ENCODE measurements around the gene CLEC4F.
"Not testable (repeated sequence)": the region's sequence is repeated elsewhere in the genome, so short reads cannot be mapped to it uniquely, and the experiment has no call there.

Gene CLEC4F

DNA sequence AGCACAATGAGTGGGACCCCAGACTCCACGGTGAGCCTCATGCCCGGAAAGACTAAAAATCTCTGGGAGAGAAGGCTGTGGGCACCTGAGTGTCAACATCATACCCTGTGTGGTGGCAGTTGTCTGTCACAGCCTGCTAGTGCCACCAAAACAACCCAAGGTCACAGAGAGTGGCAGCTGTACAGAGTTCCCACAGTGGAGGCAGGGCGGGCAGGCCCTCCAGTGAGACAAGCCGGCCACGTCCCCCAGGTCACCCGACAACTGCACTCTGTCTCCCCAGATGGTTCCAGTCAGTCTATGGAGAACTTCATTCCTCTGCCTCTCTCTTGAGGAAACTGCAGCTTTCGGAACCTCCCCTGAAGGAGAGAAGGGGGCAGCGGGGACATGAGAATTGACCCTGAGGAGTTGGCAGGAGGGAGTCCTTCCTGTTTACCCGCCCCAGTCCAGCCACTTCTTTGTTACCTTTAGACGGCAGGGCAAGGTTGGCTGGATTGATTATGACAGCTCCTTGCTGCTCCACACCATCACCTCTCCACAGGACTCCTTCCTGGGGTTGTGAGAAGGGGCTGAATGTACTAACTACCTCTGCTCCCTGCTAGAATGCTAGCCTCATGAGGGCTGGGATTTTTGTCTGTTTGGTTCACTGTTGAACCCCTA lies 18.7 kb downstream of the CLEC4F start:
- no peaks in the 10 kb centered on the region for H3K27me3 ChIP-seq (replicated peaks)
- in situ Hi-C loops (cut with HindIII; ENCODE audit: low pct_ligation_motif_present, low sequenced_read_pairs): no loop called here
- TF ChIP-seq, protein P1, sequence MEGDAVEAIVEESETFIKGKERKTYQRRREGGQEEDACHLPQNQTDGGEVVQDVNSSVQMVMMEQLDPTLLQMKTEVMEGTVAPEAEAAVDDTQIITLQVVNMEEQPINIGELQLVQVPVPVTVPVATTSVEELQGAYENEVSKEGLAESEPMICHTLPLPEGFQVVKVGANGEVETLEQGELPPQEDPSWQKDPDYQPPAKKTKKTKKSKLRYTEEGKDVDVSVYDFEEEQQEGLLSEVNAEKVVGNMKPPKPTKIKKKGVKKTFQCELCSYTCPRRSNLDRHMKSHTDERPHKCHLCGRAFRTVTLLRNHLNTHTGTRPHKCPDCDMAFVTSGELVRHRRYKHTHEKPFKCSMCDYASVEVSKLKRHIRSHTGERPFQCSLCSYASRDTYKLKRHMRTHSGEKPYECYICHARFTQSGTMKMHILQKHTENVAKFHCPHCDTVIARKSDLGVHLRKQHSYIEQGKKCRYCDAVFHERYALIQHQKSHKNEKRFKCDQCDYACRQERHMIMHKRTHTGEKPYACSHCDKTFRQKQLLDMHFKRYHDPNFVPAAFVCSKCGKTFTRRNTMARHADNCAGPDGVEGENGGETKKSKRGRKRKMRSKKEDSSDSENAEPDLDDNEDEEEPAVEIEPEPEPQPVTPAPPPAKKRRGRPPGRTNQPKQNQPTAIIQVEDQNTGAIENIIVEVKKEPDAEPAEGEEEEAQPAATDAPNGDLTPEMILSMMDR (IDR thresholded peaks at IDR 0.05; ENCODE audit: low read depth, low read length, missing control alignments): no peak

DNA sequence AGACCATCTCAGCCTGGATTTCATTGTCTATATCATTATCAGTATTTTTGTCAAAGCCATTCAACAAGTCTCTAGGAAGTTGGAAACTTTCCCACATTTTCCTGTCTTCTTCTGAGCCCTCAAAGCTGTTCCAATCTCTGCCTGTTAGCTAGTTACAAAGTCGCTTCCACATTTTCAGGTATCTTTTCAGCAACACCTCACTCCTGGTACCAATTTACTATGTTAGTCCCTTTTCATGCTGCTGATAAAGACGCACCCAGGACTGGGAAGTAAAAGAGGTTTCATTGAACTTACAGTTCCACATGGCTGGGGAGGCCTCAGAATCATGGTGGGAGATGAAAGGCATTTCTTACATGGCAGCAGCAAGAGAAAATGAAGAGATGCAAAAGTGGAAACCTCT lies 20.7 kb downstream of the CLEC4F start:
- Histone ChIP-seq H3K27ac (no peak overlapping the region), H3K27me3 (replicated peaks) (peaks cover 4% of the 10 kb centered on the region), H3K36me3 (replicated peaks) (no peaks in the 10 kb centered on the region), H3K4me3 (ENCODE audit: low read depth, low read length) (no peak overlapping the region)
- in situ Hi-C loops (cut with HindIII; ENCODE audit: low pct_ligation_motif_present, low sequenced_read_pairs): no loop called here
- TF ChIP-seq, protein P1 (IDR thresholded peaks at IDR 0.05; ENCODE audit: low read depth, low read length, missing control alignments): no peak
- no peak for DNase-seq

More for the DNA sequence above, 18.7 kb downstream of the CLEC4F start:
- no peak overlapping the region for H3K4me3 ChIP-seq (ENCODE audit: low read depth, low read length)
- H3K27ac ChIP-seq: no peak overlapping the region
- H3K36me3 ChIP-seq (replicated peaks): no peaks in the 10 kb centered on the region
- DNase-seq: no peak

DNA sequence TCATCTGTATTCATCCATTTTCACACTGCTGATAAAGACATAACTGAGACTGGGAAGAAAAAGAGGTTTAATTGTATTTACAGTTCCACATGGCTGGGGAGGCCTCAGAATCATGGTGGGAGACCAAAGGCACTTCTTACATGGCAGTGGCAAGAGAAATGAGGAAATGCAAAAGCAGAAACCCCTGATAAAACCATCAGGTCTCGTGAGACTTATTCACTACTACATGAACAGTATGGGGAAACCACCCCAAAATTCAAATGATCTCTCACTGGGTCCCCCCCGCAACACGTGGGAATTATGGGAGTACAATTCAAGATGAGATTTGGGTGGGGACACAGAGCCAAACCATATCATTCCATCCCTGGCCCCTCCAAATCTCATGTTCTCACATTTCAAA lies 22.4 kb downstream of the CLEC4F start:
- H3K27me3 ChIP-seq (replicated peaks); in situ Hi-C loops (cut with HindIII; ENCODE audit: low pct_ligation_motif_present, low sequenced_read_pairs); DNase-seq; H3K4me3 ChIP-seq (ENCODE audit: low read depth, low read length); H3K27ac ChIP-seq; H3K36me3 ChIP-seq (replicated peaks): not testable (repeated sequence)

DNA sequence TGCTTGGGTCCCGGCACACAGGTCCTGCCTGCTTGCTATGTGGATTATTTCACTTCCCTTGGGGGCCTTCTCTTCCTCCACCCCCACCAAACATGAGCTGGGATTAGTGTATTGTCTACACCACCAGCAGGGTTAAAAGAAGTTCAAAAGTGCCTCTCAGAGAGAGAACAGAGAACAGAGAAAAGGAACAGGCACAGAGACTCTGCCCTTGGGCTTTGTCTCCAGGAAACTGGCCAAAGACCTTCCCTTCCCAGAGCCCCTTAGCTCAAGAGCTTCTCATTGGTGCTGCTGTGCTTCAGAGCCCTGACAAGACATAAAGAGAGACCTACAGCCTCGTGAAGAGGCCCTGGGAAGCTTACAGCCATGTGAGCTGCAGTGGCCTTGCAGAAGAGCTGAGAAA lies 22.9 kb downstream of the CLEC4F start:
- no peak for DNase-seq
- Histone ChIP-seq H3K36me3 (replicated peaks) (no peaks in the 10 kb centered on the region), H3K27ac (no peak overlapping the region), H3K27me3 (replicated peaks) (peaks cover 4% of the 10 kb centered on the region), H3K4me3 (ENCODE audit: low read depth, low read length) (no peak overlapping the region)
- TF ChIP-seq, protein P1 (IDR thresholded peaks at IDR 0.05; ENCODE audit: low read depth, low read length, missing control alignments): no peak
- in situ Hi-C loops (cut with HindIII; ENCODE audit: low pct_ligation_motif_present, low sequenced_read_pairs): no loop called here

DNA sequence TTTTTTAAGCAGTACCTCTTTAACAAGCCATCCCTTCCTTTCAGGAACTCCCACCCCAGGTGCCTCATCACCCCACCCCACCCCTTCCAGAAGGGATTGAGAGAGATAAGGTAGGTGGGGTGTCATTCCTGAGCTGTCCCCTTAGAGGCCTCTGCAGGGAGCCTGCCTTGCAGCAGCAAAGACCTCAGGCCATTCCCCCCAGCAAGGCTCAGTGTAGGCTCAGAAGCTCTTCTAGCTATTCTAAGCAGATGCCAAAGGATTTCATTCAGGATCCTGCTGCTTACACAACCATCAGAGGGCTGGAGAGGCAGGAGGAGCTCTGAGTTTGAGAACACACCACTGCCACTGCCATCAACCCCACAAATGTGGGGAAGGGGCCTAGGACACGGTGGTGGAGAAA lies 24.1 kb downstream of the CLEC4F start:
- in situ Hi-C loops (cut with HindIII; ENCODE audit: low pct_ligation_motif_present, low sequenced_read_pairs): no loop called here
- no peak for DNase-seq
- H3K36me3 ChIP-seq (replicated peaks): no peaks in the 10 kb centered on the region
- H3K27ac ChIP-seq: no peak overlapping the region
- no peak overlapping the region for H3K4me3 ChIP-seq (ENCODE audit: low read depth, low read length)
- H3K27me3 ChIP-seq (replicated peaks): peaks cover 6% of the 10 kb centered on the region
- TF ChIP-seq, protein P1 (IDR thresholded peaks at IDR 0.05; ENCODE audit: low read depth, low read length, missing control alignments): no peak

DNA sequence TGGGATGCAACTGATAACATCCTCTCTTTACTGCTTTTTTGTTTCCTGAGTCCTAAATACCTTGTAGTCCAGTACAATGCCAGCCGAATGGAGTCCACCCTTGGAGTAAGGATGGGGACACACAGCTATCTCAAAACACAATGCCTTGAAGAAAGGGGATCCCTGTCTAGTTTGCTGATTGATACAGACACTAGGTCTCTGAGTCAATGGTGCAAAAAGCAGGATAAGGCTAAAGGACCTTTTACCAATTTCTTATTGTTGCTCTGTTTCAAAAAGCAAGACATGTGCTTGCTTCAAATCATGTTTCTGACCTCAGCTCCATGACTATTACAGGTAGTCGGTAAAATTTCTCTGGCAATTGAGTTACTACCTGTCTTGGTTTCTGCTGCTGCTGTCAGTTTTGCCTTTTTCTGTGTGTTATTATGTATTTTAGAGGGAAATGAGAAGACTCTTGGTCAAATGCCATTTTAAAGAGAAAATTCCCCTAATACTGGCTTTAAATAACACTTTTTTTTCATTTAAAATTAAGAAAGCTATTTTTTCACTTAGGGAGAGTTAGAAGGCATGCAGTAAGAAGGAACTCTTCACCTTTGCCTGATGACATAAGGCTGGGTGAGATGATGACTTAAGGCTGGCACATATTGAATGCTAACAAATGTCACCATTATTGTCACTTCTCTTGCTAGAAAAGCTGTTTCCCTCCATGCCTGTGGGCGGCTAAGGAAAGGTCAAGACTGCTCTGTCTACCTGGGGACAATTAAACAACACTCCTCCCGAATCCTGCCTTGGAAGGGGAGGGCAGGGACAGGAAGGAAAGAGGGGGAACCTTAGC lies 25.0 kb downstream of the CLEC4F start:
- DNase-seq: no peak
- Histone ChIP-seq H3K27ac (no peak overlapping the region), H3K27me3 (replicated peaks) (peaks cover 12% of the 10 kb centered on the region), H3K4me3 (ENCODE audit: low read depth, low read length) (no peak overlapping the region), H3K36me3 (replicated peaks) (no peaks in the 10 kb centered on the region)
- TF ChIP-seq, protein P1 (IDR thresholded peaks at IDR 0.05; ENCODE audit: low read depth, low read length, missing control alignments): no peak
- in situ Hi-C loops (cut with HindIII; ENCODE audit: low pct_ligation_motif_present, low sequenced_read_pairs): no loop called here

Measured in brain microvascular endothelial cell (primary cell).